HEK293 (cell line): ENCODE data around the gene PIK3R6.

Experiments
- CTCF ChIA-PET: fragments of 350-600 bp; formaldehyde crosslinking; extraction: SDS; loops from one replicate; lab custom pipeline; 2021; ENCODE audit warnings: antibody characterized with exemption; lab: Yijun Ruan, JAX
- POLR2A ChIA-PET: fragments of 300-600 bp; formaldehyde crosslinking; extraction: SDS; loops from one replicate; lab custom pipeline; 2020; ENCODE audit warnings: antibody characterized with exemption, inconsistent platforms; lab: Yijun Ruan, JAX
- H3K27ac ChIP-seq: fragments of 200-500 bp; sonication (Bioruptor generic); 2 replicates; pipeline ENCODE4 v1.5.1; 2014; ENCODE audit warnings: low read depth, low read length, control low read depth, inconsistent platforms; ENCODE audit errors: extremely low read depth
- H3K36me3 ChIP-seq, 2 experiments: fragments of 200-500 bp in 1 of 2; sonication (Bioruptor generic) in 1 of 2; 1 replicate in 1 of 2; 2 replicates in 1 of 2; pipeline ENCODE4 v1.5.1; 2014 to 2017; ENCODE audit warnings: inconsistent platforms in 2 of 2, low read length in 2 of 2; ENCODE audit not compliant: control insufficient read depth in 2 of 2, insufficient read depth in 1 of 2
- H3K4me1 ChIP-seq: fragments of 200-500 bp; sonication (Bioruptor generic); 2 replicates; pipeline ENCODE4 v1.5.1; 2014; ENCODE audit warnings: mild to moderate bottlenecking, low read length, inconsistent platforms; ENCODE audit not compliant: control insufficient read depth, insufficient read depth
- H3K4me3 ChIP-seq: 2 replicates; pipeline ENCODE4 v1.5.1; 2011; ENCODE audit warnings: low read depth, mild to moderate bottlenecking, control low read depth, low read length, moderate library complexity
- H3K9me3 ChIP-seq: fragments of 200-500 bp; sonication (Bioruptor generic); 2 replicates; pipeline ENCODE4 v1.5.1; 2014; ENCODE audit warnings: low read depth, low read length, inconsistent platforms; ENCODE audit not compliant: control insufficient read depth, insufficient read depth
- BCL11B ChIP-seq: fragments of 450-650 bp; formaldehyde crosslinking; IDR thresholded peaks from 2 replicates; pipeline ENCODE4 v1.5.1; 2016; ENCODE audit warnings: low read depth, missing biosample characterization, missing genetic modification characterization
- HOXC10 ChIP-seq: sonication (generic); formaldehyde crosslinking; IDR thresholded peaks from 2 replicates; pipeline ENCODE4 v1.8.1; 2023; ENCODE audit warnings: mild to moderate bottlenecking, missing genetic modification reagents
- KLF16 ChIP-seq: fragments of 450-650 bp; formaldehyde crosslinking; IDR thresholded peaks from 2 replicates; pipeline ENCODE4 v1.5.1; 2017; ENCODE audit warnings: missing biosample characterization, missing genetic modification characterization
- PRDM1 ChIP-seq: fragments of 450-650 bp; formaldehyde crosslinking; IDR thresholded peaks from 2 replicates; pipeline ENCODE4; 2016; ENCODE audit warnings: missing biosample characterization, missing genetic modification characterization
- PRDM2 ChIP-seq: fragments of 450-650 bp; formaldehyde crosslinking; IDR thresholded peaks from 2 replicates; pipeline ENCODE4 v1.5.1; 2016; ENCODE audit warnings: missing biosample characterization, missing genetic modification characterization, borderline replicate concordance
- PRDM4 ChIP-seq: fragments of 450-650 bp; formaldehyde crosslinking; IDR thresholded peaks from 2 replicates; pipeline ENCODE4 v1.5.1; 2017; ENCODE audit warnings: missing biosample characterization, missing genetic modification characterization
- SP3 ChIP-seq: fragments of 450-650 bp; formaldehyde crosslinking; IDR thresholded peaks from 2 replicates; pipeline ENCODE4 v1.5.1; 2016; ENCODE audit warnings: missing biosample characterization, missing genetic modification characterization
- ZNF112 ChIP-seq: fragments of 450-650 bp; formaldehyde crosslinking; IDR thresholded peaks from 2 replicates; pipeline ENCODE4 v1.5.0; 2017; ENCODE audit warnings: missing biosample characterization, missing genetic modification characterization
- ZNF23 ChIP-seq: fragments of 450-650 bp; formaldehyde crosslinking; IDR thresholded peaks from 2 replicates; pipeline ENCODE4 v1.5.1; 2016; ENCODE audit warnings: missing biosample characterization, missing genetic modification characterization, borderline replicate concordance
- ZNF311 ChIP-seq: fragments of 450-650 bp; formaldehyde crosslinking; IDR thresholded peaks from 2 replicates; pipeline ENCODE4 v1.5.1; 2017; ENCODE audit warnings: missing biosample characterization, missing genetic modification characterization, borderline replicate concordance
- ZNF341 ChIP-seq: fragments of 450-650 bp; formaldehyde crosslinking; IDR thresholded peaks from 2 replicates; pipeline ENCODE4; 2016; ENCODE audit warnings: low read depth, missing biosample characterization, missing genetic modification characterization
- ZNF488 ChIP-seq: fragments of 450-650 bp; formaldehyde crosslinking; IDR thresholded peaks from 2 replicates; pipeline ENCODE4 v1.5.1; 2016; ENCODE audit warnings: missing biosample characterization, missing genetic modification characterization
- ZNF514 ChIP-seq: fragments of 450-650 bp; formaldehyde crosslinking; IDR thresholded peaks from 2 replicates; pipeline ENCODE4 v1.5.1; 2016; ENCODE audit warnings: missing biosample characterization, missing genetic modification characterization
- ZNF639 ChIP-seq: fragments of 450-650 bp; formaldehyde crosslinking; IDR thresholded peaks from 2 replicates; pipeline ENCODE4 v1.5.1; 2016; ENCODE audit warnings: missing biosample characterization, missing genetic modification characterization
- ZNF768 ChIP-seq: fragments of 450-650 bp; formaldehyde crosslinking; IDR thresholded peaks from 2 replicates; pipeline ENCODE4 v1.5.1; 2018; ENCODE audit warnings: missing biosample characterization, mild to moderate bottlenecking, missing genetic modification characterization
- ZXDB ChIP-seq: fragments of 450-650 bp; formaldehyde crosslinking; IDR thresholded peaks from 2 replicates; pipeline ENCODE4 v1.5.1; 2016; ENCODE audit warnings: missing biosample characterization, missing genetic modification characterization

The PIK3R6 gene

GRCh38 chr17:8905331-8905730 is 37.9 kb upstream of the PIK3R6 start:
- POLR2A ChIA-PET, result no interaction called here
- CTCF ChIA-PET, result interaction anchor here (1.8 kb wide), 1 partner anchor 10 kb away, joined by 6 read pairs; no protein-coding TSS in a partner anchor
- H3K4me1 ChIP-seq, result no peaks in the 10 kb centered on the region
- H3K27ac ChIP-seq, result no peak overlapping the region
- no peaks in the 10 kb centered on the region for H3K36me3 ChIP-seq
- H3K9me3 ChIP-seq, result no peaks in the 10 kb centered on the region
- TF ChIP-seq ZNF488 (tag by site-specific recombination) (no peak), PRDM2 (tag by site-specific recombination) (no peak), KLF16 (tag by site-specific recombination) (no peak)
- H3K4me3 ChIP-seq, result no peak overlapping the region

GRCh38 chr17:8904686-8905085 is 37.2 kb upstream of the PIK3R6 start:
- no peak for TF ChIP-seq HOXC10 (CRISPR knock-in tag)
- TF ChIP-seq BCL11B, result no peak
- TF ChIP-seq PRDM4 (tag by site-specific recombination), result no peak
- no peak for TF ChIP-seq ZNF311 (tag by site-specific recombination)
- TF ChIP-seq ZXDB (tag by site-specific recombination), result no peak
- TF ChIP-seq ZNF341 (tag by site-specific recombination), result no peak
- no peak for TF ChIP-seq ZNF23
- TF ChIP-seq ZNF514 (tag by site-specific recombination), result no peak
- CTCF ChIA-PET, result no interaction called here
- POLR2A ChIA-PET, result no interaction called here

GRCh38 chr17:8904201-8904600 is 36.7 kb upstream of the PIK3R6 start:
- H3K9me3 ChIP-seq, result no peaks in the 10 kb centered on the region
- no peak for TF ChIP-seq ZNF639 (tag by site-specific recombination)
- no peak for TF ChIP-seq ZNF112
- TF ChIP-seq ZNF768 (tag by site-specific recombination), result no peak
- TF ChIP-seq PRDM1 (tag by site-specific recombination), result no peak
- no peak for TF ChIP-seq SP3 (tag by site-specific recombination)
- no peaks in the 10 kb centered on the region for H3K4me1 ChIP-seq
- CTCF ChIA-PET, result interaction anchor here (0.5 to 1.1 kb wide), 3 partner anchors 9 to 597 kb away, joined by 3 to 5 read pairs (median 4); no protein-coding TSS in a partner anchor
- no peaks in the 10 kb centered on the region for H3K36me3 ChIP-seq
- no peak overlapping the region for H3K27ac ChIP-seq
- POLR2A ChIA-PET, result no interaction called here
- H3K4me3 ChIP-seq, result no peak overlapping the region

More at GRCh38 chr17:8904686-8905085, 37.2 kb upstream of the PIK3R6 start:
- no peak overlapping the region for H3K4me3 ChIP-seq
- H3K4me1 ChIP-seq, result no peaks in the 10 kb centered on the region
- H3K27ac ChIP-seq, result no peak overlapping the region
- no peaks in the 10 kb centered on the region for H3K36me3 ChIP-seq
- H3K9me3 ChIP-seq, result no peaks in the 10 kb centered on the region
